H1 (cell line): ENCODE data around the gene STARD8. TPM values are rescaled to one million over a fixed set of nuclear protein-coding genes. Genes with fewer than 3 reads are reported as not detected.

Experiments used
- CTCF ChIA-PET: fragments of 300-600 bp; sonication (Branson Sonifier 250); formaldehyde crosslinking; loops from one replicate; lab custom pipeline; 2021; ENCODE audit not compliant: partially characterized antibody; lab: Charles Lee
- POLR2A ChIA-PET: fragments of 300-600 bp; sonication (Branson Sonifier 250); formaldehyde crosslinking; loops from one replicate; lab custom pipeline; 2021; ENCODE audit warnings: inconsistent platforms; ENCODE audit not compliant: partially characterized antibody; lab: Charles Lee
- DNase-seq, 2 experiments: peaks; one replicate each; pipeline versions ENCODE4 v3.0.0 to v3.0.0-alpha.2; 2010 to 2022; ENCODE audit warnings: low spot score in 2 of 2, low read depth in 1 of 2, mixed read lengths in 1 of 2
- FAIRE-seq: peaks from 2 replicates; lab custom pipeline; 2011; peaks lifted over from hg19 to GRCh38; lab: Jason Lieb, UNC
- H2AFZ ChIP-seq: 2 replicates; pipeline ENCODE4 v1.8.1; 2012; ENCODE audit warnings: low read length, inconsistent platforms
- H2AK5ac ChIP-seq: 2 replicates; pipeline ENCODE4 v1.6.1; 2013; ENCODE audit warnings: low read depth, low read length
- H2BK120ac ChIP-seq: replicated peaks from 2 replicates; pipeline ENCODE3; 2013; ENCODE audit warnings: low read depth, low read length, inconsistent platforms
- H2BK12ac ChIP-seq: 2 replicates; pipeline ENCODE4 v1.6.1; 2013; ENCODE audit warnings: low read depth, low read length
- H2BK15ac ChIP-seq: 2 replicates; pipeline ENCODE4 v1.6.1; 2013; ENCODE audit warnings: low read length
- H2BK20ac ChIP-seq: 2 replicates; pipeline ENCODE4 v1.6.1; 2013; ENCODE audit warnings: low read length
- H2BK5ac ChIP-seq: 2 replicates; pipeline ENCODE4 v1.6.1; 2013; ENCODE audit warnings: low read depth, low read length
- H3K14ac ChIP-seq: 2 replicates; pipeline ENCODE4 v1.6.1; 2013; ENCODE audit warnings: inconsistent platforms; ENCODE audit not compliant: insufficient read length
- H3K18ac ChIP-seq: 2 replicates; pipeline ENCODE4 v1.6.1; 2013; ENCODE audit warnings: low read length; ENCODE audit errors: extremely low read depth
- H3K23ac ChIP-seq: 2 replicates; pipeline ENCODE4 v1.6.1; 2013; ENCODE audit warnings: inconsistent platforms; ENCODE audit not compliant: insufficient read length
- H3K23me2 ChIP-seq: 2 replicates; pipeline ENCODE4 v1.6.1; 2013; ENCODE audit warnings: low read depth, low read length
- H3K27ac ChIP-seq: 2 replicates; pipeline ENCODE4 v1.6.1; 2011; ENCODE audit warnings: low read depth, low read length, inconsistent platforms
- H3K27me3 ChIP-seq, 4 experiments: replicated peaks in 1 of 4; 1 replicate in 1 of 4; 2 replicates in 3 of 4; pipeline versions ENCODE4 v1.6.1 to v1.8.1; 2011 to 2013; ENCODE audit warnings: low read length in 3 of 4, mild to moderate bottlenecking in 3 of 4, inconsistent platforms in 2 of 4, mixed read lengths in 2 of 4, moderate library complexity in 1 of 4; ENCODE audit not compliant: control insufficient read depth in 3 of 4, insufficient read depth in 3 of 4; ENCODE audit errors: extremely low read depth in 1 of 4
- H3K36me3 ChIP-seq, 4 experiments: 2 replicates each; pipeline versions ENCODE4 v1.6.1 to v1.8.1; 2011 to 2013; ENCODE audit warnings: mild to moderate bottlenecking in 4 of 4, low read length in 3 of 4, moderate library complexity in 2 of 4, control low read depth in 1 of 4, inconsistent platforms in 1 of 4; ENCODE audit not compliant: insufficient read depth in 4 of 4, control insufficient read depth in 2 of 4
- H3K4ac ChIP-seq: replicated peaks from 2 replicates; pipeline ENCODE3; 2013; ENCODE audit warnings: low read length, low read depth, mixed read lengths, inconsistent platforms; ENCODE audit not compliant: insufficient read length
- H3K4me1 ChIP-seq, 4 experiments: replicated peaks in 1 of 4; 1 replicate in 1 of 4; 2 replicates in 3 of 4; pipeline versions ENCODE4 v1.6.1 to v1.8.1; 2011 to 2013; ENCODE audit warnings: low read length in 3 of 4, inconsistent platforms in 2 of 4, mixed read lengths in 1 of 4; ENCODE audit not compliant: insufficient read depth in 4 of 4, control insufficient read depth in 3 of 4
- H3K4me2 ChIP-seq, 2 experiments: 2 replicates each; pipeline versions ENCODE4 v1.6.1 to v1.8.1; 2011 to 2013; ENCODE audit warnings: low read depth in 2 of 2, low read length in 2 of 2, control low read depth in 1 of 2, inconsistent platforms in 1 of 2, mild to moderate bottlenecking in 1 of 2; ENCODE audit not compliant: insufficient read depth in 1 of 2
- H3K4me3 ChIP-seq, 4 experiments: fragments of 200-600, 300-600 bp in 1 of 4; sonication (generic), shearing (Covaris generic), sonication (Bioruptor Twin) in 1 of 4; 2 replicates each; pipeline versions ENCODE4 v1.5.1 to v1.8.1; 2011 to 2016; ENCODE audit warnings: low read length in 4 of 4, low read depth in 3 of 4, control low read depth in 2 of 4, inconsistent platforms in 2 of 4, mild to moderate bottlenecking in 2 of 4, mixed read lengths in 1 of 4, moderate library complexity in 1 of 4; ENCODE audit not compliant: insufficient read depth in 2 of 4; ENCODE audit errors: extremely low read depth in 1 of 4
- H3K56ac ChIP-seq: replicated peaks from 2 replicates; pipeline ENCODE3; 2013; ENCODE audit warnings: low read depth, mild to moderate bottlenecking, mixed read lengths, low read length, inconsistent platforms; ENCODE audit not compliant: insufficient read length
- H3K79me1 ChIP-seq: 2 replicates; pipeline ENCODE4 v1.6.1; 2013; ENCODE audit warnings: low read depth, low read length, control low read depth
- H3K79me2 ChIP-seq, 2 experiments: 2 replicates each; pipeline versions ENCODE4 v1.6.1 to v1.8.1; 2012 to 2013; ENCODE audit warnings: low read length in 2 of 2, mild to moderate bottlenecking in 2 of 2, inconsistent platforms in 1 of 2; ENCODE audit not compliant: insufficient read depth in 2 of 2, control insufficient read depth in 1 of 2
- H3K9ac ChIP-seq, 4 experiments: replicated peaks in 1 of 4; 1 replicate in 1 of 4; 2 replicates in 3 of 4; pipeline versions ENCODE4 v1.6.1 to v1.8.1; 2011 to 2013; ENCODE audit warnings: low read depth in 3 of 4, low read length in 3 of 4, control low read depth in 2 of 4, mild to moderate bottlenecking in 2 of 4, moderate library complexity in 2 of 4, inconsistent platforms in 1 of 4; ENCODE audit errors: extremely low read depth in 1 of 4
- H3K9me3 ChIP-seq, 2 experiments: 2 replicates each; pipeline versions ENCODE4 v1.6.1 to v1.8.1; 2012 to 2013; ENCODE audit warnings: mild to moderate bottlenecking in 2 of 2, moderate library complexity in 2 of 2, control low read depth in 1 of 2, inconsistent platforms in 1 of 2, low read depth in 1 of 2, low read length in 1 of 2, mixed read lengths in 1 of 2; ENCODE audit not compliant: insufficient read depth in 2 of 2
- H4K20me1 ChIP-seq, 2 experiments: replicated peaks in 1 of 2; 2 replicates each; pipeline versions ENCODE3 to v1.8.1; 2011 to 2013; ENCODE audit warnings: inconsistent platforms in 2 of 2, low read length in 2 of 2, mild to moderate bottlenecking in 1 of 2; ENCODE audit not compliant: insufficient read depth in 2 of 2, control insufficient read depth in 1 of 2
- H4K5ac ChIP-seq: 2 replicates; pipeline ENCODE4 v1.6.1; 2013; ENCODE audit warnings: low read length, low read depth, mixed read lengths, inconsistent platforms; ENCODE audit not compliant: insufficient read length
- H4K8ac ChIP-seq: 2 replicates; pipeline ENCODE4 v1.8.0; 2013; ENCODE audit warnings: mild to moderate bottlenecking, moderate library complexity, low read length, inconsistent platforms; ENCODE audit not compliant: insufficient read depth; ENCODE audit errors: extremely low read depth
- H4K91ac ChIP-seq: replicated peaks from 2 replicates; pipeline ENCODE3; 2013; ENCODE audit warnings: low read length, mixed read lengths, inconsistent platforms; ENCODE audit not compliant: insufficient read length
- ATF2 ChIP-seq: IDR thresholded peaks from 2 replicates; pipeline ENCODE4 v1.6.1; 2012; ENCODE audit warnings: low read length, inconsistent platforms
- E2F6 ChIP-seq: IDR thresholded peaks from 2 replicates; pipeline ENCODE4 v1.6.1; 2012; ENCODE audit warnings: inconsistent platforms
- KDM5A ChIP-seq: fragments of 200-600 bp; IDR thresholded peaks from 2 replicates; pipeline ENCODE4 v1.7.1; 2012; ENCODE audit warnings: mild to moderate bottlenecking, low read length, inconsistent platforms, mixed read lengths
- MAFK ChIP-seq: IDR thresholded peaks from 2 replicates; pipeline ENCODE4 v1.6.1; 2012; ENCODE audit warnings: low read depth, mild to moderate bottlenecking, improper control_type of control experiment, low read length
- PHF8 ChIP-seq: fragments of 200-600 bp; sonication (generic); conservative IDR thresholded peaks from 2 replicates; pipeline ENCODE4 v1.7.1; 2012; ENCODE audit warnings: low read depth, mild to moderate bottlenecking, inconsistent platforms, low read length, moderate library complexity
- POLR2AphosphoS5 ChIP-seq: IDR thresholded peaks from 2 replicates; pipeline ENCODE4 v1.6.1; 2011; ENCODE audit warnings: low read depth, low read length
- RAD21 ChIP-seq, 2 experiments: IDR thresholded peaks in 1 of 2; conservative IDR thresholded peaks in 1 of 2; 2 replicates each; pipeline ENCODE4 v1.6.1; 2011; ENCODE audit warnings: low read depth in 2 of 2, low read length in 2 of 2, improper control_type of control experiment in 1 of 2, inconsistent platforms in 1 of 2, mild to moderate bottlenecking in 1 of 2, moderate library complexity in 1 of 2
- RNF2 ChIP-seq: fragments of 200-900, 300-1000 bp; sonication (generic); IDR thresholded peaks from 2 replicates; pipeline ENCODE4 v1.7.1; 2016; ENCODE audit warnings: borderline replicate concordance, low read depth, mild to moderate bottlenecking, antibody characterized with exemption, low read length; ENCODE audit not compliant: poor library complexity, severe bottlenecking; ENCODE audit errors: missing control alignments
- RXRA ChIP-seq: IDR thresholded peaks from 2 replicates; pipeline ENCODE4 v1.6.1; 2011; ENCODE audit warnings: low read depth, mild to moderate bottlenecking, low read length, moderate library complexity; ENCODE audit not compliant: insufficient read depth
- SAP30 ChIP-seq: fragments of 300-600 bp; sonication (generic); IDR thresholded peaks from 2 replicates; pipeline ENCODE4 v1.7.1; 2012; ENCODE audit warnings: low read length, moderate library complexity, mild to moderate bottlenecking, inconsistent platforms; ENCODE audit not compliant: insufficient read depth, insufficient replicate concordance
- TEAD4 ChIP-seq: IDR thresholded peaks from 2 replicates; pipeline ENCODE4 v1.6.1; 2012; ENCODE audit warnings: low read depth, low read length, inconsistent platforms, mixed read lengths
- WGBS, 2 experiments: shearing (Covaris generic) in 1 of 2; methylation state at CpG; one replicate each; pipeline versions ENCODE4 v1.1.6 to v1.1.7; 2013 to 2015; ENCODE audit warnings: low lambda C conversion rate in 2 of 2, mixed read lengths in 2 of 2, inconsistent platforms in 1 of 2, low coverage in 1 of 2, missing lambda C conversion rate in 1 of 2; ENCODE audit not compliant: insufficient replicate concordance in 2 of 2, insufficient coverage in 1 of 2, insufficient read length in 1 of 2; ENCODE audit errors: extremely low coverage in 1 of 2, missing lambda C conversion rate in 1 of 2; 5-methylcytosine and 5-hydroxymethylcytosine counted together
- polyA plus RNA-seq, 7 experiments: library from polyadenylated mRNA; depleted of rRNA in 3 of 7; stranded (reverse) in 5 of 7; unstranded in 2 of 7; fragments of >200 nt in 5 of 7; fragments of 200-250 nt in 2 of 7; gene quantifications; 1 replicate in 5 of 7; 2 replicates in 1 of 7; 4 replicates in 1 of 7; pipeline versions ENCODE4 v1.2.1 to v1.2.3, GENCODE V29; 2011 to 2013; ENCODE audit warnings: missing spikeins in 2 of 7, mixed read lengths in 2 of 7
- total RNA-seq: library from RNA; stranded (reverse); fragmentation: NEBNext Ultra II Directional; extraction: Animal tissue kit (Norgen Biotek cat#: 25700); gene quantifications from 2 replicates; pipeline ENCODE4 v1.2.1, GENCODE V29; 2021

Gene STARD8
- total and polyA plus RNA-seq, 2 of the 8 experiments (the other 6 are each of a cell fraction or from before 2014, with no cell fraction given), result 1.8 to 3.8 TPM

GRCh38 chrX:68650491-68650890 lies 3.0 kb downstream of the STARD8 start:
- no peak overlapping the region for H2BK12ac ChIP-seq
- FAIRE-seq, result no peak
- peaks cover 0 to 3% of the 10 kb centered on the region in 2 experiments for H4K20me1 ChIP-seq
- H3K4me1 ChIP-seq, result peaks cover 0 to 2% (median 0%) of the 10 kb centered on the region in 4 experiments; a peak in 3 of 7 replicates
- H3K23me2 ChIP-seq, result peaks cover 13% of the 10 kb centered on the region; the same call in 1 of the 2 replicates
- H4K5ac ChIP-seq, result no peak overlapping the region
- no peak overlapping the region for H3K4ac ChIP-seq
- no peak overlapping the region for H2BK5ac ChIP-seq
- no peak overlapping the region for H2AFZ ChIP-seq
- H2BK120ac ChIP-seq, result no peak overlapping the region
- CTCF ChIA-PET, result no interaction called here
- H2AK5ac ChIP-seq, result no peak overlapping the region
- DNase-seq, result no peak
- no peak overlapping the region for H3K18ac ChIP-seq
- no peaks in the 10 kb centered on the region for H3K79me1 ChIP-seq
- H3K14ac ChIP-seq, result no peak overlapping the region
- H3K79me2 ChIP-seq, result no peaks in the 10 kb centered on the region
- no peak overlapping the region for H2BK20ac ChIP-seq
- H2BK15ac ChIP-seq, result no peak overlapping the region
- H3K4me3 ChIP-seq, result no peak overlapping the region
- no peaks in the 10 kb centered on the region for H3K9me3 ChIP-seq
- peaks cover 0 to 9% (median 5%) of the 10 kb centered on the region in 4 experiments; a peak in 2 of 7 replicates for H3K27me3 ChIP-seq
- no peak overlapping the region for H3K56ac ChIP-seq
- no peak overlapping the region for H4K8ac ChIP-seq
- WGBS, 2 experiments, result no CpG with 5 or more reads among the region's 3 CpGs
- H3K27ac ChIP-seq, result no peak overlapping the region
- POLR2A ChIA-PET, result no interaction called here
- H4K91ac ChIP-seq, result no peak overlapping the region
- H3K4me2 ChIP-seq, result no peak overlapping the region
- H3K9ac ChIP-seq, result no peak overlapping the region
- H3K23ac ChIP-seq, result no peak overlapping the region
- no peaks in the 10 kb centered on the region for H3K36me3 ChIP-seq
- TF ChIP-seq KDM5A, result no peak
- TF ChIP-seq MAFK, result no peak
- no peak for TF ChIP-seq TEAD4
- TF ChIP-seq PHF8, result no peak
- no peak for TF ChIP-seq RXRA
- TF ChIP-seq E2F6, result no peak
- no peak for TF ChIP-seq POLR2AphosphoS5
- TF ChIP-seq RNF2, result no peak
- TF ChIP-seq ATF2, result no peak
- no peak for TF ChIP-seq SAP30
- TF ChIP-seq RAD21 (IDR thresholded peaks at IDR 0.05 in 1 of 2, conservative IDR thresholded peaks at IDR 0.05 in 1 of 2; ENCODE audit: low read depth in 2 of 2, low read length in 2 of 2), result no peak
